ENCODE results near the gene PAQR8.

GRCh38 chr6:52365317-52365716 is 3.4 kb downstream of the PAQR8 start:
- no peak for TF ChIP-seq CTCF (conservative IDR thresholded peaks at IDR 0.05)
- TF ChIP-seq EZH2 (IDR thresholded peaks at IDR 0.05; ENCODE audit: low read depth), result no peak

Measured in PC-9 (cell line).